ENCODE measurements around the gene HLA-DQA1. TPM values are rescaled to one million over a fixed set of nuclear protein-coding genes. Genes with fewer than 3 reads are reported as not detected.
A peak's percentile ranks its signal among the peaks of the same experiment; 100 is the strongest.
"Not testable (repeated sequence)": the region's sequence is repeated elsewhere in the genome, so short reads cannot be mapped to it uniquely, and the experiment has no call there.

HLA-DQA1 gene
- 10 to 100 TPM; 18.2 to 21.5 TPM for total RNA-seq
- 10.3 to 15.3 reads per million in 2 donors for total RNA-seq

DNA sequence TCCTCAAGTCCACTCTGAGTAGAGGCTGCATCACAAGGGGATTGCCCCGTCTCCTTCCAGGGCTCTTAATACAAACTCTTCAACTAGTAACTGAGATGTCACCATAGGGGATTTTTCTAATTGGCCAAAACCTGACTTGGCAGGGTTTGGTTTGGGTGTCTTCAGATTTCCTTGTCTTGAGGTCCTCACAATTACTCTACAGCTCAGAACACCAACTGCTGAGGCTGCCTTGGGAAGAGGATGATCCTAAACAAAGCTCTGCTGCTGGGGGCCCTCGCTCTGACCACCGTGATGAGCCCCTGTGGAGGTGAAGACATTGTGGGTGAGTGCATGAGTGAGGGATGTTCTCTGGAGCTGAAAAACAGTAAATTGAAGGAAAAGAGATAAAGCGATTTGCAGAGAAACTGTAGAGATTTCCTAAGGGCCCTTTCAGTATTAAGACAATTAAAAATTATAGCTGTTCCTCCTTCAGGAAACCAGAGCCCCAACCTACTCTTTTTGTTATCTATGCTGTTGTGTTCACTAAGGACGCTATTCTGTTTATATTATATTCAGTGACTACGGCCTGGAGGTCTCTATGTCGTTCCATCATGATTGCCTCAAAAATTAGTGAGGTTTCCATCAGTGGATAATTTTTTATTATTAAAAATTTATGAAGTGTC, at the start of gene HLA-DQA1:
HLA-DQA1 (plus strand) TSS at position 188 of the 662 bp plus-strand sequence; CDS start at position 241, 53 bp downstream.
- peak; percentile 74 for ATAC-seq
- no peaks in the 10 kb centered on the region for H3K36me3 Mint-ChIP-seq (ENCODE audit: low read depth)
- H3K4me1 Mint-ChIP-seq, result peaks cover 9% of the 10 kb centered on the region
- peak within 1 kb of the TSS; percentile 32 for H3K27ac Mint-ChIP-seq
- H3K27me3 Mint-ChIP-seq, result no peaks in the 10 kb centered on the region
- no peaks in the 10 kb centered on the region for H3K9me3 ChIP-seq (ENCODE audit: control insufficient read depth, low read length, poor library complexity, severe bottlenecking)
- DNase-seq, result no peak
- peak within 1 kb of the TSS; percentile 36 for H3K4me3 Mint-ChIP-seq

DNA sequence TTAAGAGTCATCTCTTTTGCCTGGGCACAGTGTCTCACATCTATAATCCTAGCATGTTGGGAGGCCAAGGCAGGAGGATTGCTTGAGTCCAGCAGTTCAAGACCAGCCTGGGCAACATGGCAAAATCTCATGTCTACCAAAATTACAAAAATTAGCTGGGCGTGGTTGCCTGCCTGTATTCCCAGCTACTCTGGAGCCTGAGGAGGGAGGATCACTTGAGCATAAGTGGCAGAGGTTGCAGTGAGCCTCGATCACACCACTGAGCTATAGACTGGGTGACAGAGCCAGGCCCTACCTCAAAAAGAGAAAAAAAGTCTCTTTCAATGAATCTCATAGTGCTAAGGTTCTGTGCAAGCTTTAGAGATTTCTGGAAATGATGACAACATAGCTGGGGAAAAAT, 49.0 kb upstream of the HLA-DQA1 start:
- Mint-ChIP-seq H3K4me3 (peak overlapping the region; percentile 7), H3K36me3 (ENCODE audit: low read depth) (peaks cover 5% of the 10 kb centered on the region), H3K27ac (no peak overlapping the region), H3K27me3 (peaks cover 29% of the 10 kb centered on the region), H3K4me1 (peaks cover 13% of the 10 kb centered on the region)
- DNase-seq (no peak), ATAC-seq (no peak)
- no peaks in the 10 kb centered on the region for H3K9me3 ChIP-seq (ENCODE audit: control insufficient read depth, low read length, poor library complexity, severe bottlenecking)

DNA sequence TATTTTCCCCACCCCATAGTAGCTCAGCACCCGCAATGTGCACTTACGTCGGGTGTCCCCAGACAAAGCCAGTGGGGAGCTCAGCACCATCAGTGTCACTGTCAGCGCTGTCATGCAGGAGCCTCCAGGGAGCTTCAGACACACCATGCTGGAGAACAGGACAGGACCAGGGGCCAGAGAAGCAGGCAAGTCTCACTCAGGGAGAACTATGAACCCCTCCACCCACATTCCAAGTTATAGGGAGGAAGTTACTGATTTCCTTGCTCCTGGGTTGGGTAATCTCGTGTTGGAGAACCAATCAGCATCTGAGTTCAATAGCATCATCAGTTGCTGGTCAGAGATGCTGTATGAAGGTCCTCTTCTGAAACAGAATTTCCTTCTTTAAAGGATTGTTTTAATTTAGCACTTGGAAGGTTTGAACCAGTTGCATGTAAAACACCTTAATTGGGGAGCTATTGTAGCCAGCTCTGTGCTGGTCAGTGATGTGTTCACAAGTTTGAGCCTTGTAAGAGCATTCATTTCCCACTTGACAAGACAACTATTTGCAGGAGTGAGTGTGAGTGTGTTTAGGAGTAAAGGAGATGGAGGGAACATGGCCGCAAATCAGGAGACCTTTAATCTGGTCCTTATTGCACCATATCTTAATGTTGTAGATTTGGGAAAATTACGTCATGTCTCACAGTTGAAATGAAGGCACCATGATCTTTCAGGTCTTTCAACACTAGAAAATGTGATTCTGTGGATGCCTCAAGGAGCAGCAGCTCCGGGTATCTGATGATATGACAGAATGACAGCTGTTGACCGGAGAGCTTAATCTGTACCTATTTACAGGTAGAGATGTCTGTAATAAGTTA, 47.4 kb upstream of the HLA-DQA1 start, which contains the start of gene HLA-DRB1:
HLA-DRB1 (minus strand) TSS at position 253 of the 854 bp plus-strand sequence; CDS start at position 147, 106 bp downstream.
- H3K9me3 ChIP-seq (ENCODE audit: control insufficient read depth, low read length, poor library complexity, severe bottlenecking), result no peaks in the 10 kb centered on the region
- Mint-ChIP-seq H3K27me3 (peaks cover 18% of the 10 kb centered on the region), H3K4me3 (peak within 1 kb of the TSS; percentile 49), H3K4me1 (peaks cover 11% of the 10 kb centered on the region), H3K27ac (peak within 1 kb of the TSS; percentile 65), H3K36me3 (ENCODE audit: low read depth) (peaks cover 5% of the 10 kb centered on the region)
- ATAC-seq (peak; percentile 96), DNase-seq (peak in 1 of 3 donors; percentile 10)

DNA sequence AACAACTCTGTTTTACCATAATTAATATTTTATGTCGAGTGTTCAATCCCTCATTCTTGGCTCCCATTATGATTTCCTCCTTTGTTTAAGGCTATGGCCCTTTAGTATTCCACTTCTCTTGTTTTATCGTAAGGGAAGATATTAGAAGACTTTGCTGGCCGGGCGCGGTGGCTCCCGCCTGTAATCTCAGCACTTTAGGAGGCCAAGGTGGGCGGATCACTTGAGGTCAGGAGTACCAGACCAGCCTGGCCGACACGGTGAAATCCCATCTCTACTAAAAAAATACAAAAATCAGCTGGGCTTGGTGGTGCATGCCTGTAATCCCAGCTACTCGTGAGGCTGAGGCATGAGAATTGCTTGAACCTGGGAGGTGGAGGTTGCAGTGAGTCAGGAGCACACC, 46.5 kb upstream of the HLA-DQA1 start:
- not testable (repeated sequence) for ATAC-seq; H3K27ac Mint-ChIP-seq; H3K9me3 ChIP-seq (ENCODE audit: control insufficient read depth, low read length, poor library complexity, severe bottlenecking); H3K4me3 Mint-ChIP-seq; DNase-seq; H3K36me3 Mint-ChIP-seq (ENCODE audit: low read depth)
- H3K4me1 Mint-ChIP-seq, result peaks cover 11% of the 10 kb centered on the region
- peaks cover 13% of the 10 kb centered on the region for H3K27me3 Mint-ChIP-seq

DNA sequence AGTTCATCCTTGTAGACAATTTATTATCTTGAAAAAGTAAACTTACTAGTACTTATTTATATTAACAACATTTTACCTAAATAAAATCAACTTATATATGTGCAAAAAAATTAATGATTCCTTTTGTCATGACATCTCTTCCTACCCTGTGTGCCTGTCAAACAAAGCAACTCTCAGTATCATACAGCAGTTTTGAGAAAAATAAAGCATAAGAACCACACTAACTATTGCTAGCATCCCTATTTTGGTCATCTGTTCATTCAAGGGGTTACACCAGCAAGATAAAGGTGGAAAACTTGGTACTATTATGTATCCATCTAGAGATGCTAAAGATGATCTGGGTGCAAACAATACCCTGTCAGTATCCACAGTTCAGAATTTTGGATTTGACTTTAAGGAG, 40.2 kb upstream of the HLA-DQA1 start:
- H3K4me1 Mint-ChIP-seq, result no peaks in the 10 kb centered on the region

DNA sequence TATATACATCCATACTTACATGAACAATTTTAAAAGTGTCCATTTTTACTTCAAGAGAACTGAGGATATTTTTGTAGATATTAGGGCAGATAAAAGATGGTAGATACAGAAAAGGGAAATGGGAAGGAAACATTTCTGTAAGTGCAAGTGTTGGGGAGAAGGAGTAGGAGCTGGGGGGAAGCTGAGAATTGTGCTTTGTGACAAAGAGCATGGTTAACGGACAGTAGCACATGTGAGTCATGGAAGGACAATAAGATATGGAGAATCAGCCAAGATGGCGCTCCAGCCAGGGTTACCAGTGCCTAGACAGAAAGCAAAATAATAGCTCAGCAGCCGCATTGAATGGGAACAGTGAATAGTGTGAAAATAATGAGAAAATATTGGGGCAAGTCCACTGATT, 34.8 kb upstream of the HLA-DQA1 start:
- no peaks in the 10 kb centered on the region for H3K36me3 Mint-ChIP-seq (ENCODE audit: low read depth)
- H3K4me1 Mint-ChIP-seq, result peaks cover 9% of the 10 kb centered on the region
- ATAC-seq (no peak), DNase-seq (no peak)
- H3K4me3 Mint-ChIP-seq, result no peak overlapping the region
- peak overlapping the region; percentile 19 for H3K27ac Mint-ChIP-seq
- H3K27me3 Mint-ChIP-seq, result no peaks in the 10 kb centered on the region
- no peaks in the 10 kb centered on the region for H3K9me3 ChIP-seq (ENCODE audit: control insufficient read depth, low read length, poor library complexity, severe bottlenecking)

More for the DNA sequence above, 40.2 kb upstream of the HLA-DQA1 start:
- Mint-ChIP-seq H3K4me3 (no peak overlapping the region), H3K27me3 (no peaks in the 10 kb centered on the region), H3K36me3 (ENCODE audit: low read depth) (no peaks in the 10 kb centered on the region), H3K27ac (no peak overlapping the region)
- no peaks in the 10 kb centered on the region for H3K9me3 ChIP-seq (ENCODE audit: control insufficient read depth, low read length, poor library complexity, severe bottlenecking)
- DNase-seq (no peak), ATAC-seq (no peak)

DNA sequence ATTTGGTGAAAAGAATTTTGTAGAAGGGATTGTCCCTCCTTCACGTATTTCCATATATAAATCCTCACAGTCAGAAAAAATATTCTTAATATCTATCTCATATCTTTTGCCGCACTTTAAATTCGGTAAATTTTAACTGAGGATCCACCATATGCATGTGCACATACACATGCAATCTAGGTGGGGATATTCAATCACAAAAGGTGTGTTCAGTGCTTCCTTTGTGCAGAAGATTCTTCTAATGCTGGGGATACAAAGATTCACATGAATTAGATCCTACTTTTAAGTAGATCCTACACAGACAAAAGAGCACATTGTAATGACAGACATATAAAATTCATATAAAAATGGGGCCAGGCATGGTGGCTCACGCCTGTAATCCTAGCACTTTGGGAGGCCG, 34.0 kb upstream of the HLA-DQA1 start:
- Mint-ChIP-seq H3K4me1 (peaks cover 12% of the 10 kb centered on the region), H3K27me3 (no peaks in the 10 kb centered on the region), H3K27ac (no peak overlapping the region), H3K36me3 (ENCODE audit: low read depth) (no peaks in the 10 kb centered on the region), H3K4me3 (no peak overlapping the region)
- ATAC-seq (no peak), DNase-seq (no peak)
- H3K9me3 ChIP-seq (ENCODE audit: control insufficient read depth, low read length, poor library complexity, severe bottlenecking), result no peaks in the 10 kb centered on the region

DNA sequence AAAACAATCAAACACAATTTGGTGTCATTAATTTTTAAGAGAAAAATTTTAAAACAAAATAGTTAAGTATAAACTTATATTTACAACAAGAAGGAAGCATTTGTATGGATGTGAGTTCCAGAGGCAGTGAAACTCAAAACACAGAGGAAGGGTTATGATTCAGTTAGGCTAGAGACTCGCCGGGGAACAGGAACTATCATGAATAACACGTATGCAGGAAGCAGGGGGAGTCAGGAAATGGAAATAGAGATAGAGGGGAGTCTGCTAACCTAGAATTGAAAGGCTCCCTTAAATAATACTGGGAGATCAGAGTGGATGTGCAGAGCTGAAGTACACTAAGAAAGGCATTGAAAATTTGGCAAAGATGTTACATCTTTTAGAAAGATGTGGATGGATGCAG, 33.3 kb upstream of the HLA-DQA1 start:
- DNase-seq, result no peak
- Mint-ChIP-seq H3K4me1 (peaks cover 14% of the 10 kb centered on the region), H3K27ac (peak overlapping the region; percentile 6), H3K4me3 (peak overlapping the region; percentile 39), H3K36me3 (ENCODE audit: low read depth) (no peaks in the 10 kb centered on the region), H3K27me3 (no peaks in the 10 kb centered on the region)
- ATAC-seq, result peak; percentile 63
- no peaks in the 10 kb centered on the region for H3K9me3 ChIP-seq (ENCODE audit: control insufficient read depth, low read length, poor library complexity, severe bottlenecking)

DNA sequence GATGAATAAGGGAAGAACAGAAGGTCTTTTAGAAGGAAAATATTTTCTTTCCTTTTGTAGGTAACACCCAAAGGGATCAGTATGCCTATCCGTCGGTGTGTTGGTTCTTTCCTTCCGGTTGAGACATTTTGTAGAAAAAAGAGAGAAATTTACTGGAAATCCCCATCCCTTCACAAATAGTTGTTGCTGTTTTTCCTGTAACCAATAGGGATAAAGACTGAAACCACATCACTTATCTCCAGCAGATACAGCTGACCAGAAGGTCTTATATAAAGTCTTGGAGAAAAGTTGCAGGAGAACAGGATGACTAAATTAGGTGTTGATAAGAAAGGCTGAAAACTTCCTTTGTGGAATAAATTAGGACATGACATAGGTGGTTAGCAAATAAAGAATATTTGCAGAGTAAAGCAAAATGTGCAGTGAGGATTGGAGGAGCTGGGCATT, 32.8 kb upstream of the HLA-DQA1 start:
- Mint-ChIP-seq H3K4me3 (peak overlapping the region; percentile 39), H3K27me3 (no peaks in the 10 kb centered on the region), H3K36me3 (ENCODE audit: low read depth) (no peaks in the 10 kb centered on the region), H3K27ac (peak overlapping the region; percentile 6), H3K4me1 (peaks cover 14% of the 10 kb centered on the region)
- ATAC-seq, result peak; percentile 76
- DNase-seq, result no peak
- no peaks in the 10 kb centered on the region for H3K9me3 ChIP-seq (ENCODE audit: control insufficient read depth, low read length, poor library complexity, severe bottlenecking)

DNA sequence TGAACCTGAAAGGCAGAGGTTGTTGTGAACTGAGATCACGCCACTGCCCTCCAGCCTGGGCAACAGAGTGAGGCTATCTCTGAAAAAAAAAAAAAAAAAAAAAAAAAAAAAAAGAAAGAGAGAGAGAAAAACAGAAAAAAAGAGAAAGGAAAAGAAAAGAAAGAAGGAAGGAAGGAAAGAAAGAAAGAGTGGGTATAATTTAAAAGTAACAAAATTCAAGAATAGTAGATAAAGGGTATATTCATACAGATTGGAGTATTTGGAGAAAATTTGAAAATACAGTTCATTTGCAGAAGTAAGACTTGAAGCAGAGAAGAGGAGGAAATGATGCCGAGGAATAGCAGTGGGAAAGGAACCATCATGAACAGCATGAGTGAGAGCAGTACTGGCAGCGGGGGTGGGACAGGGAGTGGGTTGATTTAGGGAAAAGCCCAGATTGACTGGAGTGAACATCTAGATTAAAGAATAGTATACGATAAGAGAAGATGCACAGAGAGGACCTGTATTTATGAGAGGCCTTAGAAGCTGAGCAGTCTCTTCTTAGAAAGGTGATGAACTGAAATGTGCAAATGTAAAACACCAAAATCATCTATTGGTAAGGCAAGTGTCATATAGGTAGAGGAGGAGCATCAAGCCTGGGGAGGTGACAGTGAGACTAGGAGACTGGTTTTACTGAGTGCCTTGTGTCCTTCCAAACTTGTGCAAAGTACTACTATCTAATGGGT, 29.8 kb upstream of the HLA-DQA1 start:
- Mint-ChIP-seq H3K27ac (no peak overlapping the region), H3K4me3 (no peak overlapping the region)
- no peak for ATAC-seq

DNA sequence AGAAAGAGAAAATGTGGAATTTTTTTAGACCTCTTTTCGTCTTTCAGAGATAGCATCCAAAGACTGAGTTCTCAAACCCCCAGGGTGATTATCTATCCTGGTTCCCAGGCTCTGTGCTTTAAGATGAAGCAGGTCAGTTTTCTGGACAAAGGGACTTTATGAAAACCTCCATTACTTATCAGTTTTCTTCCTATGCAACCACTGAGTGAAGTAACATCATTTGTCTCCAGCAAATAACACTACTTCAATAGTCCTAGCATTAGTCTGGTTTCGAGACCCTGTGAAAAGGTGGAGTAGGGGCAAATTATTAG, 29.3 kb upstream of the HLA-DQA1 start:
- Mint-ChIP-seq H3K4me3 (no peak overlapping the region), H3K4me1 (peaks cover 17% of the 10 kb centered on the region), H3K27me3 (no peaks in the 10 kb centered on the region), H3K27ac (no peak overlapping the region), H3K36me3 (ENCODE audit: low read depth) (no peaks in the 10 kb centered on the region)
- ATAC-seq (no peak), DNase-seq (no peak)
- no peaks in the 10 kb centered on the region for H3K9me3 ChIP-seq (ENCODE audit: control insufficient read depth, low read length, poor library complexity, severe bottlenecking)

More for the DNA sequence above, 29.8 kb upstream of the HLA-DQA1 start:
- H3K9me3 ChIP-seq (ENCODE audit: control insufficient read depth, low read length, poor library complexity, severe bottlenecking), result no peaks in the 10 kb centered on the region
- H3K27me3 Mint-ChIP-seq, result no peaks in the 10 kb centered on the region
- no peak for DNase-seq
- no peaks in the 10 kb centered on the region for H3K36me3 Mint-ChIP-seq (ENCODE audit: low read depth)
- H3K4me1 Mint-ChIP-seq, result peaks cover 17% of the 10 kb centered on the region

DNA sequence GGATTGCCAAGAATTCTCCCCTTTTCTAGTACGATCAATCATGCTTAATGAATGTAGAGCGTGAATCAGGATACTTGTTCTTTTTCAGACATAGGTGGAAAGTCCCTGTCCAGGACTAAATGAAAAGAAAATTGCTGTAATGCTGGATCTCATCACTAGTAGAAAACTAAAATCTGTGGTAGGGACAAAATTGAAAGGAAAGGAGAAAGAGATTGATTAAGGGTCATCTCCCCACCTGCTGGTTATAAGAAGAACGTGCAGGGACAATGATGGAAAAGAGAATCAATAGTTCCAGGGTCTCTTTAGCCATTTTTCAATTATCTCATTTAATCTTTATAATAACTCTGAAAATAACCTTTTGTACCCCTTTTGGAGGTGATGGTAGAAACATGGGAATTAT, 28.8 kb upstream of the HLA-DQA1 start:
- Mint-ChIP-seq H3K27ac (no peak overlapping the region), H3K27me3 (no peaks in the 10 kb centered on the region), H3K4me3 (no peak overlapping the region), H3K36me3 (ENCODE audit: low read depth) (no peaks in the 10 kb centered on the region), H3K4me1 (peaks cover 17% of the 10 kb centered on the region)
- no peak for ATAC-seq
- DNase-seq, result no peak
- no peaks in the 10 kb centered on the region for H3K9me3 ChIP-seq (ENCODE audit: control insufficient read depth, low read length, poor library complexity, severe bottlenecking)

DNA sequence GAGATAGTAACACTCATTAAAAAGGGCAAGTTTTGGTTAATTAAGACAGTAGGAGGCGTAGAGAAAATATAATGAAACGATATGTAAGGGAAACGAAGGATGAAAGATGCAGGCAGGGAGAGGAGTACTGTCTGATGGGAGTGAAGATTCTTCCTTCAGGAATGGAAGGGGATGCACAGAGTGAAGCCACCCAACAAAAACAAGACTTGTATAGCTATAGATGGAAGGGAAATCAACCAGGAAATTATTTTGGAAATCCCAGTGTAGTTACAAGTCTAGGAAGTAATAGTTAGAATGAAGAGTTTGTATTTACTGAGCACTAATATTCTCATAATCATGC, 27.8 kb upstream of the HLA-DQA1 start:
- Mint-ChIP-seq H3K27ac (no peak overlapping the region), H3K4me3 (no peak overlapping the region), H3K27me3 (no peaks in the 10 kb centered on the region), H3K4me1 (peaks cover 12% of the 10 kb centered on the region), H3K36me3 (ENCODE audit: low read depth) (no peaks in the 10 kb centered on the region)
- DNase-seq (no peak), ATAC-seq (no peak)
- H3K9me3 ChIP-seq (ENCODE audit: control insufficient read depth, low read length, poor library complexity, severe bottlenecking), result no peaks in the 10 kb centered on the region
